ENCODE results near the gene COMMD9.

GRCh38 chr11:36271794-36272407 is 17.3 kb downstream of the COMMD9 start:
- TF ChIP-seq ATF2 (IDR thresholded peaks at IDR 0.05; ENCODE audit: low read length) (no peak), EP300 (IDR thresholded peaks at IDR 0.05; ENCODE audit: borderline replicate concordance in 1 of 2, control insufficient read depth in 1 of 2, low read depth in 2 of 2, low read length in 2 of 2) (no peak), RAD21 (IDR thresholded peaks at IDR 0.05; ENCODE audit: insufficient read depth, low read depth, low read length) (no peak), RB1 (IDR thresholded peaks at IDR 0.05; ENCODE audit: borderline replicate concordance) (no peak), WRNIP1 (IDR thresholded peaks at IDR 0.05; ENCODE audit: borderline replicate concordance, low read depth, low read length) (no peak), CTCF (IDR thresholded peaks at IDR 0.05 in 2 of 3, conservative IDR thresholded peaks at IDR 0.05 in 1 of 3; ENCODE audit: control insufficient read depth in 2 of 3, extremely low read depth in 1 of 3, insufficient read depth in 1 of 3, low read depth in 3 of 3, low read length in 3 of 3) (0 out of 6 replicates have a peak, but pooled peaks of 1 of the 3 experiments have one; percentile 1), CREB1 (IDR thresholded peaks at IDR 0.05; ENCODE audit: low read depth) (no peak)
- TF ChIP-seq, protein P1, sequence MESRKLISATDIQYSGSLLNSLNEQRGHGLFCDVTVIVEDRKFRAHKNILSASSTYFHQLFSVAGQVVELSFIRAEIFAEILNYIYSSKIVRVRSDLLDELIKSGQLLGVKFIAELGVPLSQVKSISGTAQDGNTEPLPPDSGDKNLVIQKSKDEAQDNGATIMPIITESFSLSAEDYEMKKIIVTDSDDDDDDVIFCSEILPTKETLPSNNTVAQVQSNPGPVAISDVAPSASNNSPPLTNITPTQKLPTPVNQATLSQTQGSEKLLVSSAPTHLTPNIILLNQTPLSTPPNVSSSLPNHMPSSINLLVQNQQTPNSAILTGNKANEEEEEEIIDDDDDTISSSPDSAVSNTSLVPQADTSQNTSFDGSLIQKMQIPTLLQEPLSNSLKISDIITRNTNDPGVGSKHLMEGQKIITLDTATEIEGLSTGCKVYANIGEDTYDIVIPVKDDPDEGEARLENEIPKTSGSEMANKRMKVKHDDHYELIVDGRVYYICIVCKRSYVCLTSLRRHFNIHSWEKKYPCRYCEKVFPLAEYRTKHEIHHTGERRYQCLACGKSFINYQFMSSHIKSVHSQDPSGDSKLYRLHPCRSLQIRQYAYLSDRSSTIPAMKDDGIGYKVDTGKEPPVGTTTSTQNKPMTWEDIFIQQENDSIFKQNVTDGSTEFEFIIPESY (IDR thresholded peaks at IDR 0.05), result no peak
- TF ChIP-seq, protein P2, sequence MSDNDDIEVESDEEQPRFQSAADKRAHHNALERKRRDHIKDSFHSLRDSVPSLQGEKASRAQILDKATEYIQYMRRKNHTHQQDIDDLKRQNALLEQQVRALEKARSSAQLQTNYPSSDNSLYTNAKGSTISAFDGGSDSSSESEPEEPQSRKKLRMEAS (IDR thresholded peaks at IDR 0.05; ENCODE audit: low read depth, low read length), result no peak
